ENCODE measurements around the gene MYO1H. TPM values are rescaled to one million over a fixed set of nuclear protein-coding genes. Genes with fewer than 3 reads are reported as not detected.

Gene MYO1H
- total and polyA plus RNA-seq, 2 of the 8 experiments (the other 6 are each of a cell fraction or from before 2014, with no cell fraction given): 0.03 TPM; not detected in 1

GRCh38 chr12:109481863-109482262 lies 134.2 kb downstream of the MYO1H start:
- no peak overlapping the region for H3K27ac ChIP-seq (ENCODE audit: low read depth, low read length)
- FAIRE-seq (no peak), DNase-seq (ENCODE audit: low read depth in 1 of 2, low spot score in 2 of 2) (no peak)
- peaks cover 0 to 2% of the 10 kb centered on the region in 2 experiments for H4K20me1 ChIP-seq (replicated peaks in 1 of 2; ENCODE audit: control insufficient read depth in 1 of 2, insufficient read depth in 2 of 2, low read length in 2 of 2)
- H3K9ac ChIP-seq (replicated peaks in 1 of 4; ENCODE audit: extremely low read depth in 1 of 4, low read depth in 3 of 4, low read length in 3 of 4): no peak overlapping the region
- no peak overlapping the region for H2AFZ ChIP-seq (ENCODE audit: low read length)
- H3K27me3 ChIP-seq (replicated peaks in 1 of 4; ENCODE audit: control insufficient read depth in 3 of 4, extremely low read depth in 1 of 4, insufficient read depth in 3 of 4, low read length in 3 of 4): no peaks in the 10 kb centered on the region
- no peak overlapping the region for H3K4ac ChIP-seq (replicated peaks; ENCODE audit: insufficient read length, low read depth, low read length)
- TF ChIP-seq EP300 (IDR thresholded peaks at IDR 0.05; ENCODE audit: borderline replicate concordance in 1 of 2, low read depth in 2 of 2, low read length in 2 of 2): no peak
- TF ChIP-seq SP1 (IDR thresholded peaks at IDR 0.05; ENCODE audit: low read depth, low read length): no peak
- no peak for TF ChIP-seq TBP (IDR thresholded peaks at IDR 0.05; ENCODE audit: low read depth, low read length)
- TF ChIP-seq RFX5 (IDR thresholded peaks at IDR 0.05; ENCODE audit: borderline replicate concordance, low read depth, low read length): no peak
- no peak for TF ChIP-seq SUZ12 (IDR thresholded peaks at IDR 0.05; ENCODE audit: low read length)
- no peak for TF ChIP-seq CTCF (IDR thresholded peaks at IDR 0.05; ENCODE audit: control extremely low read depth in 1 of 3, insufficient read depth in 1 of 3, low read depth in 1 of 3, low read length in 3 of 3)
- no peak for TF ChIP-seq HDAC6 (IDR thresholded peaks at IDR 0.05; ENCODE audit: low read depth, low read length)
- TF ChIP-seq YY1 (IDR thresholded peaks at IDR 0.05; ENCODE audit: low read depth, low read length): no peak
- H3K79me1 ChIP-seq (ENCODE audit: low read depth, low read length): no peaks in the 10 kb centered on the region; the same call in 1 of the 2 replicates
- H4K91ac ChIP-seq (replicated peaks; ENCODE audit: insufficient read length, low read length): no peak overlapping the region
- H3K9me3 ChIP-seq (ENCODE audit: insufficient read depth in 2 of 2, low read depth in 1 of 2, low read length in 1 of 2): no peaks in the 10 kb centered on the region
- peaks cover 2% of the 10 kb centered on the region; the same call in 1 of the 2 replicates for H3K23me2 ChIP-seq (ENCODE audit: low read depth, low read length)
- H3K36me3 ChIP-seq (ENCODE audit: control insufficient read depth in 2 of 4, insufficient read depth in 4 of 4, low read length in 3 of 4): peaks cover 2 to 29% (median 20%) of the 10 kb centered on the region in 4 experiments; a peak in 6 of 8 replicates
- no peak overlapping the region for H2BK15ac ChIP-seq (ENCODE audit: low read length)
- H3K4me2 ChIP-seq (ENCODE audit: insufficient read depth in 1 of 2, low read depth in 2 of 2, low read length in 2 of 2): no peak overlapping the region
- 93% methylated on average over 1 of the region's 1 CpG; no CpG with 5 or more reads in 1 of the 2 experiments for WGBS, 2 experiments (ENCODE audit: extremely low coverage in 1 of 2, insufficient coverage in 1 of 2, insufficient read length in 1 of 2, insufficient replicate concordance in 2 of 2, low coverage in 1 of 2, low lambda C conversion rate in 2 of 2, missing lambda C conversion rate in 1 of 2)
- H4K8ac ChIP-seq (ENCODE audit: extremely low read depth, insufficient read depth, low read length): no peak overlapping the region
- no peak overlapping the region for H2BK5ac ChIP-seq (ENCODE audit: low read depth, low read length)
- H3K18ac ChIP-seq (ENCODE audit: extremely low read depth, low read length): no peak overlapping the region
- H3K79me2 ChIP-seq (ENCODE audit: control insufficient read depth in 1 of 2, insufficient read depth in 2 of 2, low read length in 2 of 2): peaks cover 5 to 17% of the 10 kb centered on the region in 2 experiments
- no peak overlapping the region for H2BK120ac ChIP-seq (replicated peaks; ENCODE audit: low read depth, low read length)
- no peak overlapping the region for H2BK12ac ChIP-seq (ENCODE audit: low read depth, low read length)
- no peak overlapping the region for H4K5ac ChIP-seq (ENCODE audit: insufficient read length, low read depth, low read length)
- no peak overlapping the region for H3K4me3 ChIP-seq (ENCODE audit: extremely low read depth in 1 of 4, insufficient read depth in 2 of 4, low read depth in 3 of 4, low read length in 4 of 4)
- H3K23ac ChIP-seq (ENCODE audit: insufficient read length): no peak overlapping the region
- H3K56ac ChIP-seq (replicated peaks; ENCODE audit: insufficient read length, low read depth, low read length): no peak overlapping the region
- CTCF ChIA-PET (ENCODE audit: partially characterized antibody): interaction anchor here (0.9 kb wide), 2 partner anchors 48 to 54 kb away, joined by 3 to 4 read pairs; no protein-coding TSS in a partner anchor
- H3K4me1 ChIP-seq (replicated peaks in 1 of 4; ENCODE audit: control insufficient read depth in 3 of 4, insufficient read depth in 4 of 4, low read length in 3 of 4): peaks cover 0 to 4% (median 0%) of the 10 kb centered on the region in 4 experiments; a peak in 2 of 7 replicates
- H2AK5ac ChIP-seq (ENCODE audit: low read depth, low read length): no peak overlapping the region
- no peak overlapping the region for H2BK20ac ChIP-seq (ENCODE audit: low read length)
- POLR2A ChIA-PET (ENCODE audit: partially characterized antibody): no interaction called here
- no peak overlapping the region for H3K14ac ChIP-seq (ENCODE audit: insufficient read length)
